GM21515 (cell line): ENCODE results near the gene RFK.

ENCODE experiments used
- ATAC-seq: cut with Tn5 transposase; IDR thresholded peaks from one replicate; pipeline ENCODE4 v1.9.1; 2021; ENCODE audit not compliant: unreplicated experiment

RFK gene

DNA sequence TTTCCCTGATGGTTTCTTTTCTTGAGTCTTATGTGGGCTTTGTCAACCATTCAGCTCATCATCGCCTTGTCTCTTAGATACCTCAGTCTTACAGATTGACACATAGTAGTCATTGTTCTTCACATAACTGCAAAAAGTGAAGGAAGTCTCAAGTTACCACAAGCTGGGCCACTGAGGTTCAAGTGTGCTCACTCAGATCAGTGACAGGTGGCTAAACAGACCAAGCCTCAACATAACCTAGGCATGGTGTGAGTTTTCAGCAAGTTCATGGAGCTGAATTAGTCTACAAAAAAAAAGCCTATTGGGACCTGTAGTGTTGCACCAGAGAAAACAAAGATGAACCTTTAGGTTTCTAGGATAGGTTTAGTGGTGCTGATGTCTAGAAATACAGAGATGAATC, 58.2 kb downstream of the RFK start:
- no peak for ATAC-seq
